Small intestine (tissue), 7 donors: Measurements from ENCODE around the gene TRH. TPM values are rescaled to one million over a fixed set of nuclear protein-coding genes. Genes with fewer than 3 reads are reported as not detected.

Experiments used
- DNase-seq, 2 donors: peaks; one replicate each; pipeline versions ENCODE4 v3.0.0 to v3.0.0-alpha.2; 2013
- FAIRE-seq: peaks from 2 replicates; lab custom pipeline; 2012; peaks lifted over from hg19 to GRCh38; lab: Jason Lieb, UNC
- H3K27ac ChIP-seq, 3 donors: one replicate each; pipeline ENCODE4 v1.5.1; 2013; ENCODE audit warnings: low read length in 2 of 3, mild to moderate bottlenecking in 2 of 3, control low read depth in 1 of 3, inconsistent platforms in 1 of 3, low read depth in 1 of 3, moderate library complexity in 1 of 3
- H3K27me3 ChIP-seq, 3 donors: one replicate each; pipeline ENCODE4 v1.6.1; 2013; ENCODE audit warnings: low read length in 3 of 3, inconsistent platforms in 1 of 3; ENCODE audit not compliant: control insufficient read depth in 3 of 3, insufficient read depth in 3 of 3
- H3K36me3 ChIP-seq, 3 donors: one replicate each; pipeline ENCODE4 v1.6.1; 2013; ENCODE audit warnings: low read length in 3 of 3, inconsistent platforms in 1 of 3, low read depth in 1 of 3, mild to moderate bottlenecking in 1 of 3, moderate library complexity in 1 of 3; ENCODE audit not compliant: control insufficient read depth in 3 of 3, insufficient read depth in 2 of 3
- H3K4me1 ChIP-seq, 3 donors: one replicate each; pipeline ENCODE4 v1.6.1; 2013; ENCODE audit warnings: low read length in 2 of 3, inconsistent platforms in 1 of 3, low read depth in 1 of 3, mild to moderate bottlenecking in 1 of 3, moderate library complexity in 1 of 3; ENCODE audit not compliant: control insufficient read depth in 3 of 3, insufficient read depth in 2 of 3
- H3K4me3 ChIP-seq, 3 donors: one replicate each; pipeline ENCODE4 v1.5.1; 2013; ENCODE audit warnings: low read length in 3 of 3, control low read depth in 1 of 3, inconsistent platforms in 1 of 3, low read depth in 1 of 3, mild to moderate bottlenecking in 1 of 3, moderate library complexity in 1 of 3
- H3K9me3 ChIP-seq, 2 donors: one replicate each; pipeline ENCODE4 v1.6.1; 2013; ENCODE audit warnings: low read depth in 1 of 2, low read length in 1 of 2; ENCODE audit not compliant: control insufficient read depth in 2 of 2, insufficient read depth in 1 of 2
- WGBS, 3 donors: extraction: QIAGEN DNeasy Blood & Tissue Kit; methylation state at CpG; one replicate each; pipeline ENCODE4 v1.1.7; 2013; 5-methylcytosine and 5-hydroxymethylcytosine counted together
- polyA plus RNA-seq, 4 donors: library from polyadenylated mRNA; stranded (reverse) in 3 of 4; unstranded in 1 of 4; fragments of 200-250 nt in 3 of 4; fragments of 120-200 nt in 1 of 4; gene quantifications; one replicate each; pipeline versions ENCODE4 v1.2.1 to v1.2.3, GENCODE V29; 2013
- donor health status: healthy with polysubstance abuse.
- donor health status: control.
- donor health status: control.
- donor health status: Bipolar disorder and iron deficiency.
- donor health status: healthy.

The TRH gene
- polyA plus RNA-seq, 4 donors = 0.04 to 0.10 TPM; not detected in 2

- Histone ChIP-seq H3K9me3 (no peaks in the 10 kb centered on the region), H3K4me3 (no peak overlapping the region), H3K27ac (no peak overlapping the region), H3K36me3 (no peaks in the 10 kb centered on the region), H3K27me3 (peaks cover 11 to 51% (median 24%) of the 10 kb centered on the region in 3 donors), H3K4me1 (peaks cover 0 to 8% (median 2%) of the 10 kb centered on the region in 3 donors)
- no peak for FAIRE-seq
- 36 to 55% (median 45%) methylated on average over 8 of the region's 8 CpGs for WGBS, 3 donors
- no peak for DNase-seq
These were observed 3.0 kb upstream of the TRH start for GRCh38 chr3:129971351-129972052.

- no peaks in the 10 kb centered on the region for H3K36me3 ChIP-seq
- peaks cover 0 to 8% (median 2%) of the 10 kb centered on the region in 3 donors for H3K4me1 ChIP-seq
- DNase-seq (no peak), FAIRE-seq (no peak)
- H3K27me3 ChIP-seq = peaks cover 11 to 58% (median 27%) of the 10 kb centered on the region in 3 donors
- no peak overlapping the region for H3K27ac ChIP-seq
- no peaks in the 10 kb centered on the region for H3K9me3 ChIP-seq
- H3K4me3 ChIP-seq = no peak overlapping the region
- WGBS, 3 donors = 82 to 85% (median 83%) methylated on average over 2 of the region's 2 CpGs
These were observed 2.2 kb upstream of the TRH start for GRCh38 chr3:129972301-129972700.

GRCh38 chr3:129973853-129974563, 512 bp upstream of the TRH start:
- H3K36me3 ChIP-seq = no peaks in the 10 kb centered on the region
- peaks cover 11 to 66% (median 27%) of the 10 kb centered on the region in 3 donors for H3K27me3 ChIP-seq
- H3K4me3 ChIP-seq = peak overlapping the region in 1 of 3 donors; percentile 10
- no peaks in the 10 kb centered on the region for H3K9me3 ChIP-seq
- WGBS, 3 donors = 26 to 31% (median 30%) methylated on average over 37 to 39 of the region's 39 CpGs
- DNase-seq = peak in 1 of 2 donors; percentile 16
- H3K27ac ChIP-seq = no peak overlapping the region
- H3K4me1 ChIP-seq = peaks cover 0 to 8% (median 2%) of the 10 kb centered on the region in 3 donors
- FAIRE-seq = no peak

- Histone ChIP-seq H3K27me3 (peaks cover 11 to 75% (median 27%) of the 10 kb centered on the region in 3 donors), H3K4me3 (peak overlapping the region in 1 of 3 donors; percentile 10), H3K9me3 (no peaks in the 10 kb centered on the region), H3K4me1 (peaks cover 0 to 8% (median 2%) of the 10 kb centered on the region in 3 donors), H3K36me3 (no peaks in the 10 kb centered on the region), H3K27ac (no peak overlapping the region)
- no peak for FAIRE-seq
- WGBS, 3 donors = 2 to 6% (median 6%) methylated on average over 63 to 71 of the region's 71 CpGs
- peak in 1 of 2 donors; percentile 34 for DNase-seq
These were observed 549 bp downstream of the TRH start for GRCh38 chr3:129974833-129975704.

GRCh38 chr3:129975705-129976048, 1.2 kb downstream of the TRH start:
- H3K27me3 ChIP-seq = peaks cover 11 to 75% (median 27%) of the 10 kb centered on the region in 3 donors
- H3K4me1 ChIP-seq = peaks cover 0 to 8% (median 2%) of the 10 kb centered on the region in 3 donors
- WGBS, 3 donors = 9 to 15% (median 11%) methylated on average over 24 to 27 of the region's 27 CpGs
- no peak for DNase-seq
- no peak overlapping the region for H3K4me3 ChIP-seq
- FAIRE-seq = no peak
- H3K9me3 ChIP-seq = no peaks in the 10 kb centered on the region
- no peak overlapping the region for H3K27ac ChIP-seq
- no peaks in the 10 kb centered on the region for H3K36me3 ChIP-seq

GRCh38 chr3:129976286-129976685, 1.8 kb downstream of the TRH start:
- Histone ChIP-seq H3K4me3 (no peak overlapping the region), H3K36me3 (no peaks in the 10 kb centered on the region), H3K9me3 (no peaks in the 10 kb centered on the region), H3K27ac (no peak overlapping the region), H3K27me3 (peaks cover 11 to 75% (median 27%) of the 10 kb centered on the region in 3 donors), H3K4me1 (peaks cover 0 to 8% (median 2%) of the 10 kb centered on the region in 3 donors)
- no peak for FAIRE-seq
- WGBS, 3 donors = 64 to 76% (median 68%) methylated on average over 4 of the region's 4 CpGs
- no peak for DNase-seq

GRCh38 chr3:129978123-129978522, 3.6 kb downstream of the TRH start:
- Histone ChIP-seq H3K4me1 (peaks cover 0 to 8% (median 2%) of the 10 kb centered on the region in 3 donors), H3K4me3 (no peak overlapping the region), H3K36me3 (no peaks in the 10 kb centered on the region), H3K27ac (no peak overlapping the region), H3K27me3 (peaks cover 11 to 62% (median 25%) of the 10 kb centered on the region in 3 donors), H3K9me3 (no peaks in the 10 kb centered on the region)
- 77 to 89% (median 88%) methylated on average over 2 of the region's 2 CpGs for WGBS, 3 donors
- no peak for DNase-seq
- no peak for FAIRE-seq

GRCh38 chr3:129979905-129980304, 5.4 kb downstream of the TRH start:
- FAIRE-seq = no peak
- peaks cover 4 to 45% (median 17%) of the 10 kb centered on the region in 3 donors for H3K27me3 ChIP-seq
- no peak for DNase-seq
- H3K4me3 ChIP-seq = no peak overlapping the region
- no peak overlapping the region for H3K27ac ChIP-seq
- H3K4me1 ChIP-seq = peaks cover 0 to 8% (median 0%) of the 10 kb centered on the region in 3 donors
- WGBS, 3 donors = 81 to 90% (median 81%) methylated on average over 5 of the region's 5 CpGs
- H3K9me3 ChIP-seq = no peaks in the 10 kb centered on the region
- H3K36me3 ChIP-seq = no peaks in the 10 kb centered on the region
